GM23248 (cell line): ENCODE data around the gene ACTR1A.

ENCODE experiments used
- EZH2 ChIP-seq: fragments of 200-600 bp; sonication (generic); IDR thresholded peaks from 2 replicates; pipeline ENCODE4 v1.6.1; 2018; ENCODE audit warnings: antibody characterized with exemption, mild to moderate bottlenecking; ENCODE audit not compliant: insufficient read depth, poor library complexity, severe bottlenecking
- EZH2phosphoT487 ChIP-seq: fragments of 200-600 bp; sonication (generic); IDR thresholded peaks from 2 replicates; pipeline ENCODE4 v1.6.1; 2018; ENCODE audit warnings: antibody characterized with exemption, moderate library complexity, mild to moderate bottlenecking, low read depth; ENCODE audit not compliant: insufficient read depth

DNA sequence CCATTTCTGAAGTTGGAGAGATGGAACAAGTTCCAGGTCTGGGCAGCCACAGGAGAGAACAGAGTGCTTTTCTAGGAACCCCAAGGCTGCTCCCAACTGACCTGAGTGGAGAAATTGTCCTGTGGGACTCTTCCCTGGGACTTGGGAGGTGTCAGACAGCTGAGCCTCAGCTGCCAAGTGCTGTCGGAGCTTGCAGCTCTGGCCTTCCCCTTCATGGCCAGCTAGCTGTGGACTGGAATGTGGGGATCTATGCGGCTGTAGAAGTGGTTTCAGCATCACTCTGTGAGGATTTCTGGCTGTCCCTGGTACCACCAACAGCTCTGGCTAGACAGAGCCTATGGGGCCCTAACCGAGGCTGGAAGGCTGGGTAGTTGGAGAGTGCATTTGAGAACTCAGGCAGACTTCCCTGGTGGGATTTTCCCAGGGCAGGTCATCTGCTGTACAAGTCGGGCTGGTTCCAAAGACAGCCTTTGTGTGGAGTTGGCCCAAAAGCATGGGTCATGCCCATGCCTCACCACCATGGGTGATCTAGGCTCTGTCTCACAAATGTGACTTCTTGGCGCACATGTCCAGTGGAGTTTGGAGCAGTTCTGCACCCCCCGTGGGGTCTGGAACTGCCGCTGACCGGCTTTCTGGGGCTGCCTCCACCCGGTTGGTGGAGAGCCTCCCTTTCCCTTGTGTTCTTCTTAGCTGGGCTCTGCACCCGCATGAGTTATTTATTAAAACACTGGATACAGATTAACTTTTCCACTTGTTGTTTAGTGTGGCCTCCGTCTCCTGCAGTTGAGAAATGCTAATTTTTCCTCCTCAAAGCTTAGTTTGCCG is 12.2 kb upstream of the ACTR1A start:
- TF ChIP-seq EZH2phosphoT487 (no peak), EZH2 (no peak)
